CD4-positive, alpha-beta T cell treated with Interleukin-15 for 1 hour (primary cell): ENCODE results near the gene LHX3.
"Not testable (repeated sequence)": the region's sequence is repeated elsewhere in the genome, so short reads cannot be mapped to it uniquely, and the experiment has no call there.

Source experiments
- DNase-seq: peaks from one replicate; pipeline ENCODE4 v3.0.0-alpha.2; 2020

Gene LHX3

DNA sequence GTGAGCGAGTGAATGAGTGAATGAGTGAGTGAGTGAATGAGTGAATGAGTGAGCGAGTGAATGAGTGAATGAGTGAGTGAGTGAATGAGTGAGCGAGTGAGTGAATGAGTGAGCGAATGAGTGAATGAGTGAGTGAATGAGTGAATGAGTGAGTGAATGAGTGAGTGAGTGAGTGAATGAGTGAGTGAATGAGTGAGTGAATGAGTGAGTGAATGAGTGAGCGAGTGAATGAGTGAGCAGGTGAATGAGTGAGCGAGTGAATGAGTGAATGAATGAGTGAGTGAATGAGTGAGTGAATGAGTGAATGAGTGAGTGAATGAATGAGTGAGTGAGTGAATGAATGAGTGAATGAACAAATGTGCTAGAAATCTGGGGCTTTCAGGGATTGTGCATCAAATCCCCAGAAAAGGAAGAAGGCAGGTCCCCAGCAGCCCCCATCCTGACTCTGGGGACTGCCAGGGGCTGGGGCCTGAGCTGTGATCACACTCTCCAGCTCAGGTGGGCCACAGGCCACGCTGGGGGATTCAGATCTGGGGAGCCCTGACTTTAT is 54.2 kb downstream of the LHX3 start:
- not testable (repeated sequence) for DNase-seq

DNA sequence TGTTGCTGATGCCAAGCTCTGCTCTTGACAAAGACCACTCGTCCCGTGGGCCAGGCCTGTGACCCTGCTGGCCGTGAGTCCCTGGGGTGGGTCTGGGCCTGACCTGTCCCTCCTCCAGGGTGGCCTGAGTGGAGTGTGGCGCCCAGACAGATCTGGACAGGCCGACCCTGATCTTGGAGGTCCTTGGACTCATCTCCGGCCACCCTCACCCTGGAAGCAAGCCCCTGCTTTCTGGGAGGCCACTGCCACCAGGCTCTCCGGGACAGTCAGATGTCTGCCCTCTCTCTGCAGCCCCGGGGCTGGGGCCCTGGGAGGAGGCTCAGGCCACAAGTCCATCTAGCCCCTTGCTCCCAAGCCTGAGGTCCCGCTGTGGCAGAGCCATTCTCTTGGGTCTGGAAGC is 55.1 kb downstream of the LHX3 start:
- no peak for DNase-seq

DNA sequence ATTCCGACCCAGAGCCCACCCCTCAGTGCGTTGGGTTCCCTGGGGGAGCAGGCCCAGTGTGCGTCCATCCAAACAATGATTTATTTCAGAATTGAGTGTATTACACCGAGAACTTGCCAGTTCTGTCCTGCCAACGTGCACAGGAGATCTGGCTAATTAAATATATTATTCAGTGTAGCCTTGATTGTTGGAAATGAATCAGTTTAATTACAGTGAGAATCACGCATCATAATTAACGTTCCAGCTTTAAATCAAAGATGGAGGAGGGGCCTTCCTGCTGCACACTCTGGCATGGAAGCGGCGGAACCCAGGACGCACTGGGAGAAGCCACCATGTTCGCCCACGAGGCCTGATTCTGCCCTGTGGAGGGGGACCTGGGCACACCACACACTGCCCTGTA is 55.6 kb downstream of the LHX3 start:
- no peak for DNase-seq

DNA sequence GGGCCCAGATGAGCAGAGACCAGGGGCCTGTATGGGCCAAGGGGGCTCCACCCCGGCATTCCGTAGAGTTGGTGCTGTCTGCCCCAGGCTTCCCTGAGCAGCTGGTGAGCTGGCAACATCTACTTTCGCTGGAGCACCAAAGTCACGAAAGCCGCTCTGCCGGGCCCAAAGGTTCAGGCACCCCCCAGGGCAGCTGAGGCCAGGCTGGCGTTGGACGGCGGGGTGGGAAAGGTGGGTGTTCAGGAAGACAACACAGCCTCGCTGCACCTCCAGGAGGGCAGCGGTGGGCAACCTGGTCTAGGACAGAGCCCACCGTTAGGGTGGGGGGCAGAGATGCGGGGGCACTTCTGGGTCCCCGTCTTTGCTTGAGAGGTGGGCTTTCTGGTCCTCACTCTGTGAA is 56.2 kb downstream of the LHX3 start:
- DNase-seq = no peak

DNA sequence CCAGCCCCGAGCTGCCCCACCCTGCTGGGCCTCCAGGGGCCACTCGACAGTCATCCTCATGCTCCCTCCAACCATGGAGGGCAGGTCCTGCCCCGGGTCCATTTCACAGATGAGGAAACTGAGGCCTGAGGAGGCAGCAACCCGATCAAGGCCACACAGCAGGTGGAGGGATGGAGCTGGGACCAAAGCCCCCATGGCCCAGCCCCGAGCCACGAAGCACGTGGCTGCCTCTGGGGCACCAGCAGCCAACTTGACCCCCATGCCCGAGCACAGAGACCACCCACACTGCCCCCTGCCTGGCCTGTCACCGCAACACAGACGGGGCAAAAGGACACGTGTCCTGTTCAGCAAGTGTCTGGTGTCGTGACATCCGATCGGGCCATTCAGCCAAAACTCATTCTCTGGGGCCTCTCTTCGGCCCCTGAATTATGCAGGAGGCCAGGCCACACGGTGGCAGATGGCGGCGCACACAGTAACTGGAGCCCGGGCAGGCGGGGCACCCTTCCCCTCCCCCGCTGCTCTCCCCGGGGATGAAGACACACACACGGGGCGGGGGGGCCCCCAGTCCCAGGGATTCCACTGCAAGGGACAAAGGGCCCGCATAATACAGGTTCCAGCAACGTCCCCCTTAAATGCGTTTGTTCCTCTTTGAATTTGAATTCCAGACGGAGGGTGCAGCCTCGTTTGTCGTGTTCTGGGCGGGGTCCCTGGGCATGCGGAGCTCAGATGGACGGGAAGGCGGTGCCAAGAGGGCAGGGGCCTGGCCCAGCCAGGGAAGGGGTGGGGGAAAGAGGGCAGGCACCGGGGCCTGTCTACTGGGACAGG is 56.8 kb downstream of the LHX3 start:
- DNase-seq = no peak

DNA sequence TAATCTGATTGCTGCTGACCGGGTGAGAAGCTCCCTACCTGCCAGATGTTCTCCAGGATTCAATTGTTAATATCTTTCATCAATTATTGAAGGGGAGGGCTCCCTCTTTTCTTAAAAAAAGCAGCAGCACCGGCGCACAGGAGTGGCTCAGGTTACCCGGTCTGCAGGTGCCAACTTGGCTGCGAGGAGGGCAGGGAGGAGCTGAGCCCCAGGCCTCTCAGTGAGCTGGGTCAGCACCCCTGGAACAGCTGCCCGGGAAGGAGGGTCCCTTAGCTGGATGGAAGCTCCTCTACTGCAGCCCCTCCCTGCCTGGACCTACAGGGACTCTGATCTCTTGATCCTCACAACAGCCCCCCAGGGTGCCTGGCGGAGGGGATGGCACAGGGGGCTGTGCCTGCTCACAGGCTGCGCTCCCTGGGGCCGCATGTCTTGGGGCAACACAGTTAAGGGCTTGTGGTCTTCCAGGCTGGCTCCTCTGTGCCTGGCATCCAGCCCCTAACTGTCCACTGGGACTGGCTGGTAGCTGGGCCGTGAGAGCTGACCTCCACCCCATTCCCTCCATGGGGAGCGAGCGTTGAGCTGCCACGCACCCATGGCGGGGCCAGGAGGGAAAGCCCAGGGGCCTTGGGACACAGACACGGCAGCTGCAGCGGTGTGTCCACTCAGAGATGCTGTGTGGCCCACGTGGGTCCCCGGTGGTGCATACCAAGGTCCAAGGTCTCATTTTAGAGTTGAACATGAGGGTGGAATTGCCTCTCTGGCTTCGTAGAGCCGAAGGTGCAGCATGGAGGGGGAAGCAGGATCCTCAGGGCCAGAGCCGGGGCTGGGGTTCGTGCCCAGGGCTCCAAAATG is 57.7 kb downstream of the LHX3 start:
- DNase-seq = no peak
